IMR-90 (cell line): ENCODE measurements around the gene ACACB. TPM values are rescaled to one million over a fixed set of nuclear protein-coding genes. Genes with fewer than 3 reads are reported as not detected.

Experiments
- ATAC-seq: fragments of 200-7000 bp; cut with Tn5 transposase; 2 replicates; pipeline ENCODE4 v1.9.1; 2020; ENCODE audit warnings: low read depth, mild to moderate bottlenecking, moderate library complexity
- BruUV-seq: library from RNA; stranded (reverse); fragments of 400-500 nt; replicated peaks from 2 replicates; lab custom pipeline; 2021; lab: Mats Ljungman, UMichigan
- CTCF ChIA-PET: fragments of 300-600 bp; formaldehyde crosslinking; extraction: SDS; loops from one replicate; lab custom pipeline; 2021; ENCODE audit warnings: antibody characterized with exemption; lab: Yijun Ruan, JAX
- POLR2A ChIA-PET: fragments of 300-600 bp; sonication (Branson Sonifier 250); formaldehyde crosslinking; loops from one replicate; lab custom pipeline; 2022; ENCODE audit warnings: antibody characterized with exemption; ENCODE audit not compliant: unreplicated experiment; lab: Charles Lee
- DNase-seq: peaks from one replicate; pipeline ENCODE4 v3.0.0; 2013
- H2AFZ ChIP-seq: replicated peaks from 2 replicates; pipeline ENCODE3; 2013; ENCODE audit warnings: low read length, mild to moderate bottlenecking; ENCODE audit not compliant: poor library complexity
- H2AK5ac ChIP-seq: 2 replicates; pipeline ENCODE4 v1.6.1; 2013; ENCODE audit warnings: low read depth, low read length, inconsistent platforms
- H2AK9ac ChIP-seq: replicated peaks from 2 replicates; pipeline ENCODE3; 2013; ENCODE audit warnings: mild to moderate bottlenecking, low read depth, low read length, moderate library complexity; ENCODE audit not compliant: poor library complexity
- H2BK120ac ChIP-seq: 2 replicates; pipeline ENCODE4 v1.6.1; 2013; ENCODE audit warnings: low read depth, low read length, inconsistent platforms
- H2BK15ac ChIP-seq: 3 replicates; pipeline ENCODE4 v1.6.1; 2013; ENCODE audit warnings: low read depth, low read length, inconsistent platforms
- H2BK20ac ChIP-seq: 2 replicates; pipeline ENCODE4 v1.6.1; 2013; ENCODE audit warnings: low read depth, mild to moderate bottlenecking, inconsistent platforms, low read length, moderate library complexity
- H2BK5ac ChIP-seq: 2 replicates; pipeline ENCODE4 v1.6.1; 2013; ENCODE audit warnings: mild to moderate bottlenecking, low read depth, low read length, inconsistent platforms; ENCODE audit not compliant: poor library complexity, severe bottlenecking
- H3K14ac ChIP-seq: replicated peaks from 2 replicates; pipeline ENCODE4 v1.6.1; 2013; ENCODE audit warnings: low read depth, low read length, inconsistent platforms
- H3K18ac ChIP-seq: 2 replicates; pipeline ENCODE4 v1.6.1; 2013; ENCODE audit warnings: low read depth, low read length, control low read depth
- H3K23ac ChIP-seq: 2 replicates; pipeline ENCODE4 v1.6.1; 2013; ENCODE audit warnings: low read depth, low read length, inconsistent platforms
- H3K27ac ChIP-seq: 2 replicates; pipeline ENCODE4 v1.5.1; 2013; ENCODE audit warnings: mild to moderate bottlenecking, control low read depth, low read length; ENCODE audit not compliant: insufficient read depth
- H3K27me3 ChIP-seq: 2 replicates; pipeline ENCODE4 v1.6.1; 2013; ENCODE audit warnings: low read length; ENCODE audit not compliant: control insufficient read depth, insufficient read depth
- H3K36me3 ChIP-seq: 2 replicates; pipeline ENCODE4 v1.6.1; 2013; ENCODE audit warnings: low read length, mixed read lengths; ENCODE audit not compliant: control insufficient read depth, insufficient read depth
- H3K4ac ChIP-seq: 2 replicates; pipeline ENCODE4 v1.6.1; 2013; ENCODE audit warnings: low read depth, low read length, inconsistent platforms
- H3K4me1 ChIP-seq: 2 replicates; pipeline ENCODE4 v1.6.1; 2013; ENCODE audit warnings: low read length, mixed read lengths; ENCODE audit not compliant: control insufficient read depth, insufficient read depth
- H3K4me2 ChIP-seq: 2 replicates; pipeline ENCODE4 v1.6.1; 2013; ENCODE audit warnings: low read depth, mild to moderate bottlenecking, control low read depth, low read length, moderate library complexity
- H3K4me3 ChIP-seq: 2 replicates; pipeline ENCODE4 v1.5.1; 2013; ENCODE audit warnings: low read depth, mild to moderate bottlenecking, control low read depth, low read length, moderate library complexity; ENCODE audit not compliant: insufficient read depth
- H3K56ac ChIP-seq: 2 replicates; pipeline ENCODE4 v1.6.1; 2013; ENCODE audit warnings: low read length, inconsistent platforms; ENCODE audit not compliant: insufficient read depth; ENCODE audit errors: extremely low read depth
- H3K79me1 ChIP-seq, 2 experiments: 2 replicates each; pipeline ENCODE4 v1.6.1; 2013; ENCODE audit warnings: low read length in 2 of 2, inconsistent platforms in 1 of 2, low read depth in 1 of 2
- H3K9ac ChIP-seq: 2 replicates; pipeline ENCODE4 v1.6.1; 2013; ENCODE audit warnings: low read depth, low read length, control low read depth
- H3K9me1 ChIP-seq: 2 replicates; pipeline ENCODE4 v1.6.1; 2013; ENCODE audit warnings: low read length, inconsistent platforms; ENCODE audit not compliant: insufficient read depth
- H3K9me3 ChIP-seq: 2 replicates; pipeline ENCODE4 v1.6.1; 2013; ENCODE audit warnings: low read length; ENCODE audit not compliant: control insufficient read depth, insufficient read depth
- H4K20me1 ChIP-seq: 2 replicates; pipeline ENCODE4 v1.6.1; 2013; ENCODE audit warnings: low read length, inconsistent platforms; ENCODE audit not compliant: insufficient read depth
- H4K5ac ChIP-seq: 2 replicates; pipeline ENCODE4 v1.6.1; 2013; ENCODE audit warnings: mild to moderate bottlenecking, low read depth, low read length, control low read depth
- H4K8ac ChIP-seq, 2 experiments: 2 replicates each; pipeline ENCODE4 v1.6.1; 2013; ENCODE audit warnings: low read depth in 2 of 2, low read length in 2 of 2, control low read depth in 1 of 2, inconsistent platforms in 1 of 2
- H4K91ac ChIP-seq: 2 replicates; pipeline ENCODE4 v1.6.1; 2013; ENCODE audit warnings: low read depth, low read length, inconsistent platforms; ENCODE audit not compliant: insufficient read depth
- BHLHE40 ChIP-seq: fragments of 150-350 bp; IDR thresholded peaks from 2 replicates; pipeline ENCODE4 v1.6.1; 2016; ENCODE audit warnings: mild to moderate bottlenecking, low read depth, low read length
- CHD1 ChIP-seq: IDR thresholded peaks from 2 replicates; pipeline ENCODE4 v1.6.1; 2012; ENCODE audit warnings: low read depth, low read length, improper control_type of control experiment
- FOS ChIP-seq: fragments of 150-350 bp; IDR thresholded peaks from 2 replicates; pipeline ENCODE4 v1.6.1; 2016; ENCODE audit warnings: low read depth, low read length
- NFE2L2 ChIP-seq: fragments of 150-350 bp; IDR thresholded peaks from 2 replicates; pipeline ENCODE4 v1.6.1; 2016; ENCODE audit warnings: low read depth, mild to moderate bottlenecking, low read length
- POLR2A ChIP-seq: IDR thresholded peaks from 2 replicates; pipeline ENCODE4 v1.6.1; 2012; ENCODE audit warnings: mild to moderate bottlenecking, low read depth, low read length
- RAD21 ChIP-seq: IDR thresholded peaks from 2 replicates; pipeline ENCODE4 v1.6.1; 2012; ENCODE audit warnings: low read length, improper control_type of control experiment
- RCOR1 ChIP-seq: IDR thresholded peaks from 2 replicates; pipeline ENCODE4 v1.6.1; 2012; ENCODE audit warnings: mild to moderate bottlenecking, low read length, improper control_type of control experiment; ENCODE audit not compliant: insufficient replicate concordance
- RFX5 ChIP-seq: IDR thresholded peaks from 2 replicates; pipeline ENCODE4 v1.8.0; 2012; ENCODE audit warnings: low read depth, mild to moderate bottlenecking, low read length, moderate library complexity
- SMC3 ChIP-seq: fragments of 150-350 bp; IDR thresholded peaks from 2 replicates; pipeline ENCODE4 v1.6.1; 2016; ENCODE audit warnings: low read depth, mild to moderate bottlenecking, antibody characterized with exemption, low read length, moderate library complexity
- USF2 ChIP-seq: fragments of 150-350 bp; IDR thresholded peaks from 2 replicates; pipeline ENCODE4 v1.6.1; 2017; ENCODE audit warnings: mild to moderate bottlenecking, antibody characterized with exemption, low read length, low read depth
- WGBS, 2 experiments: methylation state at CpG; one replicate each; pipeline versions ENCODE4 v1.1.5 to v1.1.7; 2013; ENCODE audit warnings: missing lambda C conversion rate in 2 of 2; ENCODE audit not compliant: insufficient read length in 1 of 2; ENCODE audit errors: extremely low coverage in 2 of 2; 5-methylcytosine and 5-hydroxymethylcytosine counted together
- dilution Hi-C: fragments of 300-500 bp; cut with HindIII; formaldehyde crosslinking; loops from one replicate; pipeline ENCODE4 v1.14.3; 2018; ENCODE audit warnings: low sequenced_read_pairs; ENCODE audit not compliant: unreplicated experiment
- in situ Hi-C: fragments of 300-500 bp; cut with MboI; formaldehyde crosslinking; loops from 3 replicates; pipeline ENCODE4 v1.14.3; 2019; ENCODE audit warnings: low sequenced_read_pairs, inconsistent platforms, mixed read lengths
- intact Hi-C: fragments of 100-400 bp; cut with micrococcal nuclease; formaldehyde crosslinking; loops from 2 replicates; pipeline ENCODE4 v1.10.0; 2022
- polyA plus RNA-seq, 3 experiments: library from polyadenylated mRNA; depleted of rRNA; stranded (reverse); fragments of >200 nt; gene quantifications; 2 replicates each; pipeline ENCODE4 v1.2.3, GENCODE V29; 2012; ENCODE audit warnings: low replicate concordance in 1 of 3
- total RNA-seq: library from RNA; depleted of rRNA; stranded (reverse); fragments of >200 nt; gene quantifications from 2 replicates; pipeline ENCODE4 v1.2.3, GENCODE V29; 2012
- TF ChIP-seq, protein P1 (sequence below): fragments of 150-350 bp; IDR thresholded peaks from 2 replicates; pipeline ENCODE4 v1.6.1; 2016; ENCODE audit warnings: low read depth, mild to moderate bottlenecking, low read length, moderate library complexity, borderline replicate concordance

ACACB gene
- total and polyA plus RNA-seq, 2 of the 4 experiments (the other 2 are of a cell fraction) = 2.0 to 2.1 TPM

DNA sequence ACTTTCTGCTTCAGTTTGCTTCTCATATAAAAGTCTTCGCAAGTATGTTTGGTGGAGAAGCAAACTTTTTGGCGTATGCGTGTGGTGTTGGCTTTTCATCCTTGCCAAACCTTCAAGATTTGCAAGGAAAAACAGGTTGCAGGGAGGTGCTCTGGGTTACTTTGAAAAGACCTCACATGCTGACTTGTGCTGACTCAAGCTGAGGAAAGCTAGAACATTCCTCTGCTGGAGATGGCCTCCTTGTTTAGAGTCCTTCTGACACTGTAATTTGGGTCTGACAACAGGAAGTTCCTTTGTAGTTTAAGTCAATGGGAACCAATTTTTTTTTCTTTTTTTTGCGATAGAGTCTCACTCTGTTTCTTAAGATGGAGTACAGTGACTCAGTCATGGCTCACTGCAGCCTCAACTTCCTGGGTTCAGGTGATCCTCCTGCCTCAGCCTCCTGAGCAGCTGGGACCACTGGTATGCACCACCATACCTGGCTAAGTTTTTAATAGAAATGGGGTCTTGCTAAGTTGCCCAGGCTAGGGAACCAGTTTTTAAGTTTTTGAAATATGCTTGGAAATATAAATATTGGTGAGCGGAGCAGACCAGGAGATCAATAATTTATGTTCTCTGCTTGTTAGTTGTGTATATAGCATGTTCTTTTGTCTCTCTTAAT, 2.6 kb upstream of the ACACB start (continued):
- no peak for TF ChIP-seq RCOR1
- TF ChIP-seq USF2 = no peak
- TF ChIP-seq RFX5 = no peak

DNA sequence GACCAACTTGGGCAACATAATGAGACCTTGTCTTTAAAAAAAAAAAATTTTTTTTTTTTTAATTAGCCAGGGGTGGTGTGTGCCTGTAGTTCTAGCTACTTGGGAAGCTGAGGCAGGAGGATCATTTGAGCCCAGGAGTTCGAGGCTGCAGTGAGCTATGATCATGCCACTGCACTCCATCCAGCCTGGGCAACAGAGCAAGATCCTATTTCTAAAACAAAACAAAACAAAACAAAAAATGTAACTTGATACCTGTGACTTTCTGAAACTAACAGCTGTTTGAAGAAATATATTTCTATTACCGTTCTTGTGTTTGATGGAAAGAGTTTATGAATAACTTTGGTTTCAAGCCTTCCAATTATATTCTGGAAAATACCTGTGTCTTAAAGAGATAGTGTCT, 1.7 kb upstream of the ACACB start:
- TF ChIP-seq, protein P1, sequence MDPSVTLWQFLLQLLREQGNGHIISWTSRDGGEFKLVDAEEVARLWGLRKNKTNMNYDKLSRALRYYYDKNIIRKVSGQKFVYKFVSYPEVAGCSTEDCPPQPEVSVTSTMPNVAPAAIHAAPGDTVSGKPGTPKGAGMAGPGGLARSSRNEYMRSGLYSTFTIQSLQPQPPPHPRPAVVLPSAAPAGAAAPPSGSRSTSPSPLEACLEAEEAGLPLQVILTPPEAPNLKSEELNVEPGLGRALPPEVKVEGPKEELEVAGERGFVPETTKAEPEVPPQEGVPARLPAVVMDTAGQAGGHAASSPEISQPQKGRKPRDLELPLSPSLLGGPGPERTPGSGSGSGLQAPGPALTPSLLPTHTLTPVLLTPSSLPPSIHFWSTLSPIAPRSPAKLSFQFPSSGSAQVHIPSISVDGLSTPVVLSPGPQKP = no peak
- TF ChIP-seq RAD21 (no peak), SMC3 (no peak), POLR2A (no peak), RCOR1 (no peak), CHD1 (no peak), FOS (no peak), NFE2L2 (no peak), BHLHE40 (no peak)
- POLR2A ChIA-PET = no interaction called here
- no peaks in the 10 kb centered on the region for H3K27me3 ChIP-seq
- CTCF ChIA-PET = interaction anchor here (1.2 kb wide), 1 partner anchor 279 kb away, joined by 3 read pairs; no protein-coding TSS in a partner anchor
- H3K9me3 ChIP-seq = no peaks in the 10 kb centered on the region
- no peak overlapping the region for H2BK5ac ChIP-seq
- no peak overlapping the region for H3K9ac ChIP-seq
- H3K56ac ChIP-seq = no peak overlapping the region
- H4K91ac ChIP-seq = no peak overlapping the region
- H3K36me3 ChIP-seq = peaks cover 3% of the 10 kb centered on the region
- H2AK5ac ChIP-seq = no peak overlapping the region
- no peak overlapping the region for H2BK15ac ChIP-seq
- H3K18ac ChIP-seq = no peak overlapping the region
- DNase-seq = no peak
- H3K27ac ChIP-seq = no peak overlapping the region
- H4K20me1 ChIP-seq = no peaks in the 10 kb centered on the region
- no peak overlapping the region for H2AFZ ChIP-seq
- no peaks in the 10 kb centered on the region for H3K4me1 ChIP-seq
- no peak overlapping the region for H2BK20ac ChIP-seq
- H3K79me1 ChIP-seq = peaks cover 0 to 5% of the 10 kb centered on the region in 2 experiments; a peak in 1 of 4 replicates
- H3K14ac ChIP-seq = no peak overlapping the region
- no peak overlapping the region for H3K23ac ChIP-seq
- H3K9me1 ChIP-seq = peaks cover 5% of the 10 kb centered on the region; the same call in 1 of the 2 replicates
- in situ Hi-C loops (loop anchor here (5.0 kb wide), 1 partner anchor 273 kb away; no protein-coding TSS in a partner anchor), dilution Hi-C loops (no loop called here), intact Hi-C loops (no loop called here)
- no peak for ATAC-seq
- H2BK120ac ChIP-seq = no peak overlapping the region
- WGBS, 2 experiments = no CpG with 5 or more reads among the region's 2 CpGs
- no peak overlapping the region for H3K4me2 ChIP-seq
- H2AK9ac ChIP-seq = no peak overlapping the region
- H4K8ac ChIP-seq = no peak overlapping the region
- no peak overlapping the region for H3K4ac ChIP-seq
- H3K4me3 ChIP-seq = no peak overlapping the region
- BruUV-seq = no TSS peak
- no peak overlapping the region for H4K5ac ChIP-seq
